HepG2 (cell line): ENCODE data around the gene SMG5. TPM values are rescaled to one million over a fixed set of nuclear protein-coding genes. Genes with fewer than 3 reads are reported as not detected.

Experiments used
- ATAC-seq: fragments of 200-7000 bp; cut with Tn5 transposase; 3 replicates; pipeline ENCODE4 v1.9.1; 2020; ENCODE audit warnings: mild to moderate bottlenecking, moderate library complexity
- BruUV-seq: library from RNA; stranded (reverse); fragments of 400-500 nt; replicated peaks from 2 replicates; lab custom pipeline; 2021; lab: Mats Ljungman, UMichigan
- CTCF ChIA-PET: fragments of 300-600 bp; formaldehyde crosslinking; extraction: SDS; loops from one replicate; lab custom pipeline; 2021; ENCODE audit warnings: low total read pairs, inconsistent platforms, low intra/inter-chr PET ratio; lab: Yijun Ruan, JAX
- POLR2A ChIA-PET: fragments of 350-600 bp; sonication (Branson Sonifier 250); formaldehyde crosslinking; loops from one replicate; lab custom pipeline; 2020; ENCODE audit warnings: antibody characterized with exemption, inconsistent platforms; lab: Yijun Ruan, JAX
- DNase-seq: peaks from one replicate; pipeline ENCODE4 v3.0.0-alpha.2; 2015; ENCODE audit warnings: low spot score
- FAIRE-seq: peaks from 3 replicates; lab custom pipeline; 2011; peaks lifted over from hg19 to GRCh38; lab: Jason Lieb, UNC
- H2AFZ ChIP-seq: one replicate; pipeline ENCODE4 v1.6.1; 2011; ENCODE audit warnings: low read length, inconsistent platforms
- H3K27ac ChIP-seq: fragments of 300-600 bp; 3 replicates; pipeline ENCODE4 v1.8.0; 2011; ENCODE audit warnings: mixed run types, mild to moderate bottlenecking, mixed read lengths, low read length, inconsistent platforms; ENCODE audit not compliant: insufficient read depth; ENCODE audit errors: extremely low read length
- H3K27me3 ChIP-seq, 2 experiments: fragments of 200-600 bp in 1 of 2; 2 replicates in 1 of 2; 3 replicates in 1 of 2; pipeline versions ENCODE4 v1.6.0 to v1.8.0; 2011; ENCODE audit warnings: low read length in 2 of 2, mild to moderate bottlenecking in 2 of 2, moderate library complexity in 2 of 2, inconsistent platforms in 1 of 2; ENCODE audit not compliant: insufficient read depth in 2 of 2, control insufficient read depth in 1 of 2
- H3K36me3 ChIP-seq, 2 experiments: fragments of 200-600 bp in 1 of 2; replicated peaks in 1 of 2; 2 replicates in 1 of 2; 3 replicates in 1 of 2; pipeline versions ENCODE4 v1.5.1 to v1.8.0; 2011; ENCODE audit warnings: low read length in 2 of 2, inconsistent platforms in 1 of 2; ENCODE audit not compliant: insufficient read depth in 2 of 2, control insufficient read depth in 1 of 2
- H3K4me1 ChIP-seq: 2 replicates; pipeline ENCODE4 v1.5.1; 2012; ENCODE audit warnings: low read length, inconsistent platforms; ENCODE audit not compliant: insufficient read depth
- H3K4me2 ChIP-seq: 2 replicates; pipeline ENCODE4 v1.6.0; 2011; ENCODE audit warnings: low read depth, low read length, inconsistent platforms
- H3K4me3 ChIP-seq, 3 experiments: fragments of 200-600 bp in 1 of 3; sonication (generic), shearing (Covaris generic) in 1 of 3; replicated peaks in 1 of 3; 2 replicates each; pipeline ENCODE4 v1.5.1; 2011 to 2016; ENCODE audit warnings: low read length in 3 of 3, inconsistent platforms in 2 of 3, low read depth in 2 of 3, mild to moderate bottlenecking in 2 of 3, control low read depth in 1 of 3, mixed read lengths in 1 of 3; ENCODE audit not compliant: insufficient read depth in 1 of 3
- H3K79me2 ChIP-seq: one replicate; pipeline ENCODE4 v1.6.1; 2011; ENCODE audit warnings: low read length, inconsistent platforms; ENCODE audit not compliant: insufficient read depth
- H3K9ac ChIP-seq: 2 replicates; pipeline ENCODE4 v1.6.0; 2011; ENCODE audit warnings: mild to moderate bottlenecking, low read depth, low read length, inconsistent platforms; ENCODE audit not compliant: insufficient read depth
- H3K9me3 ChIP-seq: 2 replicates; pipeline ENCODE4 v1.5.1; 2012; ENCODE audit warnings: mild to moderate bottlenecking, low read length
- H4K20me1 ChIP-seq: 2 replicates; pipeline ENCODE4 v1.6.0; 2011; ENCODE audit warnings: inconsistent platforms, mild to moderate bottlenecking, low read length, moderate library complexity; ENCODE audit not compliant: insufficient read depth
- SCMH1 ChIP-seq: sonication (generic); formaldehyde crosslinking; IDR thresholded peaks from 2 replicates; pipeline ENCODE4 v1.9.0; 2021; ENCODE audit warnings: missing genetic modification reagents, mild to moderate bottlenecking, borderline replicate concordance
- TRIM22 ChIP-seq: fragments of 450-650 bp; IDR thresholded peaks from 2 replicates; pipeline ENCODE4 v1.6.1; 2017
- ZBTB7B ChIP-seq: sonication (generic); formaldehyde crosslinking; IDR thresholded peaks from 2 replicates; pipeline ENCODE4 v1.4.0; 2020; ENCODE audit warnings: missing genetic modification reagents
- ZC3H4 ChIP-seq: sonication (generic); formaldehyde crosslinking; IDR thresholded peaks from 2 replicates; pipeline ENCODE4 v1.4.0; 2020; ENCODE audit warnings: missing genetic modification reagents, borderline replicate concordance
- WGBS: methylation state at CpG from one replicate; pipeline ENCODE4 v1.1.6; 2017; ENCODE audit warnings: low lambda C conversion rate; 5-methylcytosine and 5-hydroxymethylcytosine counted together
- in situ Hi-C: cut with HindIII; loops from 2 replicates; pipeline ENCODE4 v1.10.0; 2017; ENCODE audit warnings: low pct_unique_long_range_greater_than_20kb; ENCODE audit not compliant: extremely low pct_ligation_motif_present
- intact Hi-C: fragments of 100-400 bp; cut with micrococcal nuclease; formaldehyde crosslinking; loops from one replicate; pipeline ENCODE4 v1.10.0; 2022; ENCODE audit not compliant: unreplicated experiment
- polyA plus RNA-seq, 8 experiments: library from polyadenylated mRNA; depleted of rRNA in 3 of 8; stranded (reverse) in 7 of 8; unstranded in 1 of 8; fragments of >200 nt; fragmentation: Illumina TruSeq in 4 of 8; extraction: Trizol in 4 of 8; gene quantifications; 2 replicates each; pipeline versions ENCODE4 v1.2.1 to v1.2.3, GENCODE V29; 2011 to 2016; ENCODE audit warnings: low read depth in 4 of 8, missing spikeins in 1 of 8, mixed read lengths in 1 of 8; ENCODE audit not compliant: insufficient read depth in 1 of 8
- total RNA-seq, 5 experiments: library from RNA; depleted of rRNA; stranded (reverse); fragments of >200 nt; fragmentation: Illumina TruSeq; extraction: Trizol; gene quantifications; 2 replicates each; pipeline ENCODE4 v1.2.3, GENCODE V29; 2016; ENCODE audit warnings: low read depth in 1 of 5

Gene SMG5
- total and polyA plus RNA-seq, 2 of the 13 experiments (the other 11 are each of a cell fraction or from before 2014, with no cell fraction given): 50.5 to 84.0 TPM

GRCh38 chr1:156212833-156213643, 69.6 kb downstream of the SMG5 start, which contains the start of gene PMF1 (continued):
- TF ChIP-seq TRIM22 (no peak), ZBTB7B (no peak)

- FAIRE-seq (no peak), DNase-seq (no peak), ATAC-seq (no peak)
- no TSS peak for BruUV-seq
- intact Hi-C loops: no loop called here
- TF ChIP-seq ZC3H4 (CRISPR knock-in tag): 0 out of 2 replicates have a peak, but pooled peaks have one; percentile 51
- TF ChIP-seq SCMH1 (CRISPR knock-in tag): no peak
- H3K4me3 ChIP-seq: peak overlapping the region in 2 of 3 experiments; percentile 82 to 88; a peak in 3 of 6 replicates
- peaks cover 29% of the 10 kb centered on the region for H3K4me1 ChIP-seq
- no peaks in the 10 kb centered on the region for H3K9me3 ChIP-seq
- no peaks in the 10 kb centered on the region; a peak in 1 of 5 replicates for H3K27me3 ChIP-seq
- H4K20me1 ChIP-seq: no peaks in the 10 kb centered on the region
- ChIA-PET CTCF (no interaction called here), POLR2A (interaction anchor here (0.8 to 3.0 kb wide), 26 partner anchors 11 to 289 kb away, joined by 3 to 61 read pairs (median 6); partner anchors contain the start of genes MEF2D, PAQR6, SLC25A44 and SMG5)
- H3K36me3 ChIP-seq: peaks cover 9 to 39% of the 10 kb centered on the region in 2 experiments
- H3K4me2 ChIP-seq: peak overlapping the region; percentile 93
- H2AFZ ChIP-seq: no peak overlapping the region
- 94% methylated on average over 9 of the region's 9 CpGs for WGBS
- H3K79me2 ChIP-seq: peaks cover 22% of the 10 kb centered on the region
- H3K27ac ChIP-seq: peak overlapping the region; percentile 99
- in situ Hi-C loops: no loop called here
- H3K9ac ChIP-seq: peak overlapping the region; percentile 97
Measured at GRCh38 chr1:156212130-156212529, 70.5 kb downstream of the SMG5 start.
